ENCODE data around the gene CXADR.
A peak's percentile ranks its signal among the peaks of the same experiment; 100 is the strongest.

Gene CXADR

DNA sequence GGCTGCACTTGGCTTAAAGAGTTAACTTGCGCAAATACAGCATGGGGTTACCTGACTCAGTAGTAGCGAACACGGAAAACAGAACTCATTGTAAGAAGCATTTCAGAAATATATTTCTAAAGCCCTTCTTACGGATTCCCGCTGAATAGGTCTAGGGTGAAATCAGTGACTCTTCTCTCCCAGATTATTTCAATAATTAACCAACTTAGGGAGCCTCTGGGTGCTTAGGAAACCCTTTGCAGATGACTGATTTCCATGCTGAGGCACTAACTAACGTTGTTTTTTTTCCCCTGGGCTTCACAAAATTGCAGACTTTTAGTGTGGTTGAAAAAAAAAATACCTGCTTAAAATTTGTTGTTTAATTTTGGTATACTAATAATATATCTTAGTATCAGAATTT, 59.6 kb downstream of the CXADR start:
- in situ Hi-C loops (cut with HindIII; ENCODE audit: low sequenced_read_pairs): loop anchor here (25.0 kb wide), 1 partner anchor 185 kb away; no protein-coding TSS in a partner anchor
- no peak for DNase-seq (ENCODE audit: low read depth)
- TF ChIP-seq, protein P1, sequence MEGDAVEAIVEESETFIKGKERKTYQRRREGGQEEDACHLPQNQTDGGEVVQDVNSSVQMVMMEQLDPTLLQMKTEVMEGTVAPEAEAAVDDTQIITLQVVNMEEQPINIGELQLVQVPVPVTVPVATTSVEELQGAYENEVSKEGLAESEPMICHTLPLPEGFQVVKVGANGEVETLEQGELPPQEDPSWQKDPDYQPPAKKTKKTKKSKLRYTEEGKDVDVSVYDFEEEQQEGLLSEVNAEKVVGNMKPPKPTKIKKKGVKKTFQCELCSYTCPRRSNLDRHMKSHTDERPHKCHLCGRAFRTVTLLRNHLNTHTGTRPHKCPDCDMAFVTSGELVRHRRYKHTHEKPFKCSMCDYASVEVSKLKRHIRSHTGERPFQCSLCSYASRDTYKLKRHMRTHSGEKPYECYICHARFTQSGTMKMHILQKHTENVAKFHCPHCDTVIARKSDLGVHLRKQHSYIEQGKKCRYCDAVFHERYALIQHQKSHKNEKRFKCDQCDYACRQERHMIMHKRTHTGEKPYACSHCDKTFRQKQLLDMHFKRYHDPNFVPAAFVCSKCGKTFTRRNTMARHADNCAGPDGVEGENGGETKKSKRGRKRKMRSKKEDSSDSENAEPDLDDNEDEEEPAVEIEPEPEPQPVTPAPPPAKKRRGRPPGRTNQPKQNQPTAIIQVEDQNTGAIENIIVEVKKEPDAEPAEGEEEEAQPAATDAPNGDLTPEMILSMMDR (IDR thresholded peaks at IDR 0.05; ENCODE audit: low read depth, low read length, missing control alignments): no peak
- H3K4me3 ChIP-seq (ENCODE audit: low read depth, low read length): no peak overlapping the region

DNA sequence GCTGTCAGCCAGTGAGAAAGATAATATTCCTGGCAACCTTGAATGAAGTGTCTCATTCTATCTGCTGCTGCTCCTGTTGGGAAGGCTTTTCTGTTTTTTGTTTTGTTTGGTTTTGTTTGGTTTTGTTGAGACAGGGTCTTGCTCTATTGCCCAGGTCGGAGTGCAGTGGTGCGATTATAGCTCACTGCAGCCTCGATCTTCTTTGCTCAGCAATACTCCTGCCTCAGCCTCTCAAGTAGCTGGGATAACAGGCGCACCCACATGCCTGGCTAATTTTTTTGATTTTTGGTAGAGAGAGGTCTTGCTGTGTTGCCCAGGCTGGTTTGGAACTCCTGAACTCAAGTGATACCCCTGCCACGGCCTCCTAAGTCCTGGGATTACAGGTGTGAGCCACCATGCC, 62.2 kb downstream of the CXADR start:
- H3K4me3 ChIP-seq (ENCODE audit: low read depth, low read length): no peak overlapping the region
- DNase-seq (ENCODE audit: low read depth): no peak
- TF ChIP-seq, protein P1 (IDR thresholded peaks at IDR 0.05; ENCODE audit: low read depth, low read length, missing control alignments): no peak
- in situ Hi-C loops (cut with HindIII; ENCODE audit: low sequenced_read_pairs): no loop called here

DNA sequence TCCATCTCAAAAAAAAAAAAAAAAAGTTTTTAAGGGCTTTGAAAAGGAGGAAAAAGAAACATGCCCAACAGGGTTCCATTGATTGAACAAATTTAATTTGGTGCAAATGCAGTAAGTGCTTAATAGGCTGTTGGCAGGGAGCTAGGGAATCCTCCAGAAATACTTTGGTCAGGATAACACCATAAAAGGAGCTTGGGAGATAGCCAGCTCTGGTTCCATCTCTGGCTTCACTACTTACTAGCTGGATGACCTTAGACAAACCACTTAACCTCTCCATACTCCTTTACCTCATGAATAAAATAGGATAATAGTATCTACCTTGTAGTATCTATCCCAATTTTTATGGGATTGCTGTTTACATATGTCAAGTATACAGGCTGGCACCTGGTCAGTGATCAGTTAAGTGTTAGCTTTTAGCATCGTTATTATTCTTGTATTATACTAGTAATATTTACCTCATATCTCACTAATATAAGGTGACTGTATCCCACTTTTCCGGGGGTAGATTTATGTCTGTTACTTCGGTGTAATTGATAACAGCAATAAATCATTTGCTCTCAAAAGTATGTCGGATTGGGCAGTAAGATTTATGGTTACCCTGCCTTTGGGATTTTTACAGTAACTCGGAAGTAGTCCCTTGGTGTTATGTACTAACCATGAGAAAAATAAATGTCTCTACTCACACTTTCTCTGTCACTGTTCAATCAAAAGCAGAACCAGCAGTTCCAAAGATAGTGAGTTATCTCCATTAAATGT, 63.4 kb downstream of the CXADR start:
- TF ChIP-seq, protein P1 (IDR thresholded peaks at IDR 0.05; ENCODE audit: low read depth, low read length, missing control alignments): no peak
- in situ Hi-C loops (cut with HindIII; ENCODE audit: low sequenced_read_pairs): no loop called here
- peak; percentile 13 for DNase-seq (ENCODE audit: low read depth)
- H3K4me3 ChIP-seq (ENCODE audit: low read depth, low read length): no peak overlapping the region

DNA sequence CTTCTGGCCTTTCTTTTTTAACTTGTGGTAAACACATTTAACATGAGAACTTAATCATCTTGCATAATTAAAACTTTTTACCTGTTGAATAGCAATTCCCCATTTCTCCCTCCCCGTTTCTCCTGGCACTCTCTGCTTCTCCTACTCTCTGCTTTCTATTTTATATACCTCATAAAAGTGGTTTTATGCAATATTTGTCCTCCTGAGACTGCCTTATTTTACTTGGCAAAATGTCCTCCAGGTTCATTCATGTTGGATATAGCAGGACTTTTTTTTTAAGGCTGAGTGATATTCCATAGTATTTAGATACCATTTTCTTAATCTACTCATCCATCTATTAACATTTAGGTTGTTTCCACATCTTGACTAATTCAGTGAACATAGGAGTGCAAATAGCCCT, 64.9 kb downstream of the CXADR start:
- in situ Hi-C loops (cut with HindIII; ENCODE audit: low sequenced_read_pairs): no loop called here
- no peak for DNase-seq (ENCODE audit: low read depth)
- H3K4me3 ChIP-seq (ENCODE audit: low read depth, low read length): no peak overlapping the region
- TF ChIP-seq, protein P1 (IDR thresholded peaks at IDR 0.05; ENCODE audit: low read depth, low read length, missing control alignments): no peak

DNA sequence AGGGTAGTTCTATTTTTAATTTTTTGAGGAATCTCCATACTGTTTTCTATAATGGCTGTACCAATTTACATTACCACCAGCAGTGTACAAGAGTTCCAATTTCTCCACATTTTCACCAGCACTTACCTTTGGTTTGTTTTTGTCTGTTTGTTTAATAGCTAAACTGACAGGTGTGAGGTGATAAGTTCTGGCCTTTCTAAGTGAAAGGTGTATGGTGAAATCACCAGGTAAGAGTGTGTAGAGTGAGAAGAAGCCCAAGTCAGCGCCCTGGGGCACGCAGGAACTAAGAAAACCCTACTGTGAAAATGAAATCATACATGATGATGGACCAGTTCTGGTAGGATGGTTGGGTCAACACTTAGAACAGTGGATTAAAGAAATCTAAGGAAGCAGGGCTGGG, 65.3 kb downstream of the CXADR start:
- in situ Hi-C loops (cut with HindIII; ENCODE audit: low sequenced_read_pairs): no loop called here
- no peak for DNase-seq (ENCODE audit: low read depth)
- TF ChIP-seq, protein P1 (IDR thresholded peaks at IDR 0.05; ENCODE audit: low read depth, low read length, missing control alignments): no peak

DNA sequence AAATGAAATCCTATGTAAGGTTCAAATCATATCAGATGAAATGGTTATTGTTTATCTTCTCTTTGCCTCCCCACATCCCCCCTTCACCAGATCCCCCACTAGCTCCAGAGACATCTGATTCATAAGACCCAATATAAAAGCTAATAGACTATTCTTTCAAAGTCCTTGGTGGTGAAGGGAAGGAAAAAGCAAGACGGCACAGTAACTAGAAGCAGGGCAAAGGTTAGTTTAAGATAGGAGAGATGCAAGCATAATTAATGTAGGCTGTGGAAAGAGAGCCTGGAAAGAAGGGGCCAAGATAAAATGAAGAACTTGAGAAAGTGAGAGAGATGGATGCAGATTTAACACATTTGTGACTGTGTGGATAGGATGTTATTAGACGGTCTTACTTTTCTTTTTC, 66.0 kb downstream of the CXADR start:
- no peak overlapping the region for H3K4me3 ChIP-seq (ENCODE audit: low read depth, low read length)
- TF ChIP-seq, protein P1 (IDR thresholded peaks at IDR 0.05; ENCODE audit: low read depth, low read length, missing control alignments): no peak
- no peak for DNase-seq (ENCODE audit: low read depth)
- in situ Hi-C loops (cut with HindIII; ENCODE audit: low sequenced_read_pairs): no loop called here

More for the DNA sequence above, 65.3 kb downstream of the CXADR start:
- H3K4me3 ChIP-seq (ENCODE audit: low read depth, low read length): no peak overlapping the region

Measured in astrocyte of the cerebellum (primary cell).